ENCODE results near the gene CABCOCO1. TPM values are rescaled to one million over a fixed set of nuclear protein-coding genes. Genes with fewer than 3 reads are reported as not detected.

Gene CABCOCO1
- total and polyA plus RNA-seq, 9 of the 15 experiments (the other 6 are each of a cell fraction or from before 2014, with no cell fraction given), result 0.04 TPM; not detected in 8

DNA sequence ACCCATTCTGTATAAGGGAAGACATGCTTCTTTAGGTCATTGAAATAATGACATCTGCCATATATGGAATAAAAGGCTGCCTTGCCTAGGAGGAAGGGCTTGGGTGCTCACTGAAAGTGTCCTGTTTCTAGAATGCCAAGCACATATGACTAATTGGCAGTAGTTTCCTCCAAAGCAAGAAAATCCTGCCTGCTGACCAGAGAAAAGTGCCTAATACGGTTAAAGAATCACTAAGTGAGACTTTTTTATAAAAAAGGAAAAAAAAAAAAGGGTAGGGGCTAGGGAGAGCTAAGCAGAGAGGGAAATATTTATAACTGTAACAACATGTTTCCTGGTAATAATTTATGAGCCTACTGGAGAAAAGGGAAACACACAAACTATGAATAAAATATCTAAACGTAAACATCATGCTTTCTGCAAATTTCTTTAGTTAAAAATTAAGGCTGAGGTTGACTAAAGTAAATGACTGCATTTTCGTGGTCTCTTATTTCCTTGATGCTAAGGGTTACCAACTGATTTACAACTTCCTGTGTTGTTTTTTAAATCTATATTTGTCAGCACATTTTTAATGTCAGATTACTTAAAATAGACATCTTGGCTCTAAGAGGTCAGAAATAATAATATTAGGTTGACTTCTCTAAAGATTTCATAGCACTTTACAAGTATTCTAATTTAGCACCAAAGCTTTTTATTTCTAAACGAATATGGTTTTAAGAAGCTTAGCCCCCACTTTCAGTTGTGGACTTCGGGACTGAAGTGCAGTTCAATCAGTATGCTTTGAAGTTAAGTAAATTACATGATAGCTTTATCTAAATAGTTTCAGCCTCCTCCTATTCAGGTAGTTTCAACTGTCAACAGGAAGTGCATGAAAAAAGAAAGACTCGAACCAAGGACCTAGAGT lies 89.6 kb downstream of the CABCOCO1 start (continued):
- TF ChIP-seq, protein P1, sequence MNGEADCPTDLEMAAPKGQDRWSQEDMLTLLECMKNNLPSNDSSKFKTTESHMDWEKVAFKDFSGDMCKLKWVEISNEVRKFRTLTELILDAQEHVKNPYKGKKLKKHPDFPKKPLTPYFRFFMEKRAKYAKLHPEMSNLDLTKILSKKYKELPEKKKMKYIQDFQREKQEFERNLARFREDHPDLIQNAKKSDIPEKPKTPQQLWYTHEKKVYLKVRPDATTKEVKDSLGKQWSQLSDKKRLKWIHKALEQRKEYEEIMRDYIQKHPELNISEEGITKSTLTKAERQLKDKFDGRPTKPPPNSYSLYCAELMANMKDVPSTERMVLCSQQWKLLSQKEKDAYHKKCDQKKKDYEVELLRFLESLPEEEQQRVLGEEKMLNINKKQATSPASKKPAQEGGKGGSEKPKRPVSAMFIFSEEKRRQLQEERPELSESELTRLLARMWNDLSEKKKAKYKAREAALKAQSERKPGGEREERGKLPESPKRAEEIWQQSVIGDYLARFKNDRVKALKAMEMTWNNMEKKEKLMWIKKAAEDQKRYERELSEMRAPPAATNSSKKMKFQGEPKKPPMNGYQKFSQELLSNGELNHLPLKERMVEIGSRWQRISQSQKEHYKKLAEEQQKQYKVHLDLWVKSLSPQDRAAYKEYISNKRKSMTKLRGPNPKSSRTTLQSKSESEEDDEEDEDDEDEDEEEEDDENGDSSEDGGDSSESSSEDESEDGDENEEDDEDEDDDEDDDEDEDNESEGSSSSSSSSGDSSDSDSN (IDR thresholded peaks at IDR 0.05; ENCODE audit: borderline replicate concordance in 1 of 2, low read depth in 2 of 2, low read length in 2 of 2), result no peak
- TF ChIP-seq, protein P2, sequence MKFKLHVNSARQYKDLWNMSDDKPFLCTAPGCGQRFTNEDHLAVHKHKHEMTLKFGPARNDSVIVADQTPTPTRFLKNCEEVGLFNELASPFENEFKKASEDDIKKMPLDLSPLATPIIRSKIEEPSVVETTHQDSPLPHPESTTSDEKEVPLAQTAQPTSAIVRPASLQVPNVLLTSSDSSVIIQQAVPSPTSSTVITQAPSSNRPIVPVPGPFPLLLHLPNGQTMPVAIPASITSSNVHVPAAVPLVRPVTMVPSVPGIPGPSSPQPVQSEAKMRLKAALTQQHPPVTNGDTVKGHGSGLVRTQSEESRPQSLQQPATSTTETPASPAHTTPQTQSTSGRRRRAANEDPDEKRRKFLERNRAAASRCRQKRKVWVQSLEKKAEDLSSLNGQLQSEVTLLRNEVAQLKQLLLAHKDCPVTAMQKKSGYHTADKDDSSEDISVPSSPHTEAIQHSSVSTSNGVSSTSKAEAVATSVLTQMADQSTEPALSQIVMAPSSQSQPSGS (CRISPR knock-in tag; IDR thresholded peaks at IDR 0.05), result no peak
- TF ChIP-seq HMGN3 (IDR thresholded peaks at IDR 0.05; ENCODE audit: borderline replicate concordance, extremely low read depth, insufficient read length, low read depth, low read length), result no peak
- TF ChIP-seq, protein P3, sequence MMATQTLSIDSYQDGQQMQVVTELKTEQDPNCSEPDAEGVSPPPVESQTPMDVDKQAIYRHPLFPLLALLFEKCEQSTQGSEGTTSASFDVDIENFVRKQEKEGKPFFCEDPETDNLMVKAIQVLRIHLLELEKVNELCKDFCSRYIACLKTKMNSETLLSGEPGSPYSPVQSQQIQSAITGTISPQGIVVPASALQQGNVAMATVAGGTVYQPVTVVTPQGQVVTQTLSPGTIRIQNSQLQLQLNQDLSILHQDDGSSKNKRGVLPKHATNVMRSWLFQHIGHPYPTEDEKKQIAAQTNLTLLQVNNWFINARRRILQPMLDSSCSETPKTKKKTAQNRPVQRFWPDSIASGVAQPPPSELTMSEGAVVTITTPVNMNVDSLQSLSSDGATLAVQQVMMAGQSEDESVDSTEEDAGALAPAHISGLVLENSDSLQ (IDR thresholded peaks at IDR 0.05), result peak; percentile 71
- TF ChIP-seq, protein P4, sequence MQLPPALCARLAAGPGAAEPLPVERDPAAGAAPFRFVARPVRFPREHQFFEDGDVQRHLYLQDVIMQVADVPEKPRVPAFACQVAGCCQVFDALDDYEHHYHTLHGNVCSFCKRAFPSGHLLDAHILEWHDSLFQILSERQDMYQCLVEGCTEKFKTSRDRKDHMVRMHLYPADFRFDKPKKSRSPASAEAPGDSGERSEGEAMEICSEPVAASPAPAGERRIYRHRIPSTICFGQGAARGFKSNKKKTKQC (CRISPR knock-in tag; IDR thresholded peaks at IDR 0.05), result no peak
- TF ChIP-seq GTF2F1 (IDR thresholded peaks at IDR 0.05; ENCODE audit: low read depth, low read length), result no peak
- no peak for TF ChIP-seq KHSRP (IDR thresholded peaks at IDR 0.05)
- no peak for TF ChIP-seq ZC3H4 (CRISPR knock-in tag; IDR thresholded peaks at IDR 0.05; ENCODE audit: borderline replicate concordance)
- no peak for TF ChIP-seq FOXK1 (CRISPR knock-in tag; IDR thresholded peaks at IDR 0.05; ENCODE audit: borderline replicate concordance)
- TF ChIP-seq MAFG (tag; conservative IDR thresholded peaks at IDR 0.05), result peak; percentile 64
- TF ChIP-seq ARHGAP35 (IDR thresholded peaks at IDR 0.05; ENCODE audit: partially characterized antibody), result no peak
- TF ChIP-seq ZFP1 (CRISPR knock-in tag; IDR thresholded peaks at IDR 0.05), result no peak
- no peak for TF ChIP-seq ZNF696 (CRISPR knock-in tag; conservative IDR thresholded peaks at IDR 0.05)
- TF ChIP-seq ATF7 (IDR thresholded peaks at IDR 0.05), result 0 out of 2 replicates have a peak, but pooled peaks have one; percentile 8
- no peak for TF ChIP-seq TCFL5 (CRISPR knock-in tag; conservative IDR thresholded peaks at IDR 0.05)
- TF ChIP-seq XRCC4 (IDR thresholded peaks at IDR 0.05; ENCODE audit: extremely low read depth, insufficient read depth, insufficient read length), result no peak
- TF ChIP-seq SLC30A9 (CRISPR knock-in tag; IDR thresholded peaks at IDR 0.05), result no peak
- TF ChIP-seq BRD4 (IDR thresholded peaks at IDR 0.05), result no peak

All from K562 (cell line).